Mesothelial cell of epicardium (in vitro differentiated cells): ENCODE measurements around the gene RASGRP2. TPM values are rescaled to one million over a fixed set of nuclear protein-coding genes. Genes with fewer than 3 reads are reported as not detected.
A peak's percentile ranks its signal among the peaks of the same experiment; 100 is the strongest.

Source experiments
- DNase-seq, 2 experiments: peaks; one replicate each; pipeline ENCODE4 v3.0.0; 2021; ENCODE audit warnings: low spot score in 2 of 2; ENCODE audit not compliant: unreplicated experiment in 2 of 2
- H3K27ac Mint-ChIP-seq: 2 replicates; pipeline ENCODE4 v1.8.0; 2021; ENCODE audit warnings: mixed read lengths
- H3K27me3 Mint-ChIP-seq: 2 replicates; pipeline ENCODE4 v1.8.0; 2021; ENCODE audit warnings: low read depth, mixed read lengths
- H3K36me3 Mint-ChIP-seq: 2 replicates; pipeline ENCODE4 v1.8.0; 2021; ENCODE audit warnings: mixed read lengths
- H3K4me1 Mint-ChIP-seq: 2 replicates; pipeline ENCODE4 v1.8.0; 2021; ENCODE audit warnings: mixed read lengths
- H3K4me3 Mint-ChIP-seq: 2 replicates; pipeline ENCODE4 v1.8.0; 2021; ENCODE audit warnings: mild to moderate bottlenecking, moderate library complexity, mixed read lengths
- H3K9me3 Mint-ChIP-seq: 2 replicates; pipeline ENCODE4 v1.8.0; 2021; ENCODE audit warnings: mixed read lengths
- CTCF ChIP-seq: fragments of 200-600 bp; sonication (generic); IDR thresholded peaks from one replicate; pipeline ENCODE4 v1.5.0; 2021; ENCODE audit warnings: antibody characterized with exemption; ENCODE audit not compliant: unreplicated experiment
- total RNA-seq: library from RNA; stranded (reverse); gene quantifications from 3 replicates; pipeline ENCODE4 v1.2.1, GENCODE V29; 2021

Gene RASGRP2
- total RNA-seq, 1 donor from 2014 or later, result 1.4 TPM

GRCh38 chr11:64687643-64688533 lies 56.1 kb downstream of the RASGRP2 start:
- H3K27me3 Mint-ChIP-seq, result peaks cover 54% of the 10 kb centered on the region
- TF ChIP-seq CTCF, result no peak
- H3K9me3 Mint-ChIP-seq, result no peaks in the 10 kb centered on the region
- H3K36me3 Mint-ChIP-seq, result no peaks in the 10 kb centered on the region
- H3K4me1 Mint-ChIP-seq, result peaks cover 3% of the 10 kb centered on the region
- H3K4me3 Mint-ChIP-seq, result peak overlapping the region; percentile 86
- peak overlapping the region; percentile 78 for H3K27ac Mint-ChIP-seq
- no peak for DNase-seq

- H3K27ac Mint-ChIP-seq, result no peak overlapping the region
- peaks cover 2% of the 10 kb centered on the region for H3K4me1 Mint-ChIP-seq
- DNase-seq, result no peak
- H3K36me3 Mint-ChIP-seq, result no peaks in the 10 kb centered on the region
- no peak for TF ChIP-seq CTCF
- H3K9me3 Mint-ChIP-seq, result no peaks in the 10 kb centered on the region
- peaks cover 54% of the 10 kb centered on the region for H3K27me3 Mint-ChIP-seq
- no peak overlapping the region for H3K4me3 Mint-ChIP-seq
Observed at GRCh38 chr11:64687204-64687603, 56.7 kb downstream of the RASGRP2 start.

GRCh38 chr11:64686466-64687170 lies 57.3 kb downstream of the RASGRP2 start:
- TF ChIP-seq CTCF, result no peak
- Mint-ChIP-seq H3K27me3 (peaks cover 54% of the 10 kb centered on the region), H3K4me1 (peaks cover 2% of the 10 kb centered on the region), H3K27ac (no peak overlapping the region), H3K9me3 (no peaks in the 10 kb centered on the region), H3K4me3 (no peak overlapping the region), H3K36me3 (no peaks in the 10 kb centered on the region)
- DNase-seq, result no peak

GRCh38 chr11:64685536-64685935 lies 58.4 kb downstream of the RASGRP2 start:
- H3K4me3 Mint-ChIP-seq, result no peak overlapping the region
- no peaks in the 10 kb centered on the region for H3K9me3 Mint-ChIP-seq
- peaks cover 2% of the 10 kb centered on the region for H3K4me1 Mint-ChIP-seq
- peaks cover 50% of the 10 kb centered on the region for H3K27me3 Mint-ChIP-seq
- no peaks in the 10 kb centered on the region for H3K36me3 Mint-ChIP-seq
- DNase-seq, result no peak
- no peak overlapping the region for H3K27ac Mint-ChIP-seq
- TF ChIP-seq CTCF, result no peak

GRCh38 chr11:64684357-64684756 lies 59.6 kb downstream of the RASGRP2 start:
- Mint-ChIP-seq H3K27ac (no peak overlapping the region), H3K36me3 (no peaks in the 10 kb centered on the region)

More at GRCh38 chr11:64684357-64684756, 59.6 kb downstream of the RASGRP2 start:
- H3K4me1 Mint-ChIP-seq, result peaks cover 2% of the 10 kb centered on the region
- TF ChIP-seq CTCF, result no peak
- DNase-seq, result no peak
- H3K27me3 Mint-ChIP-seq, result peaks cover 58% of the 10 kb centered on the region
- H3K9me3 Mint-ChIP-seq, result no peaks in the 10 kb centered on the region
- H3K4me3 Mint-ChIP-seq, result no peak overlapping the region
